Ovary (tissue), 3 donors: ENCODE measurements around the gene SH3PXD2B.

Experiments used
- POLR2A ChIP-seq: fragments of 450-650 bp; IDR thresholded peaks from one replicate; pipeline ENCODE4 v1.6.1; 2017; ENCODE audit warnings: antibody characterized with exemption, mild to moderate bottlenecking, moderate library complexity
- TF ChIP-seq, protein P1 (sequence below), 3 donors: fragments of 450-650 bp in 2 of 3; fragments of 200-600 bp in 1 of 3; IDR thresholded peaks; one replicate each; pipeline versions ENCODE4 v1.5.1 to v1.8.0; 2016 to 2022; ENCODE audit warnings: antibody characterized with exemption in 3 of 3, mild to moderate bottlenecking in 1 of 3
- donor health status: DM: no; HTN: no; CAD: no.

DNA sequence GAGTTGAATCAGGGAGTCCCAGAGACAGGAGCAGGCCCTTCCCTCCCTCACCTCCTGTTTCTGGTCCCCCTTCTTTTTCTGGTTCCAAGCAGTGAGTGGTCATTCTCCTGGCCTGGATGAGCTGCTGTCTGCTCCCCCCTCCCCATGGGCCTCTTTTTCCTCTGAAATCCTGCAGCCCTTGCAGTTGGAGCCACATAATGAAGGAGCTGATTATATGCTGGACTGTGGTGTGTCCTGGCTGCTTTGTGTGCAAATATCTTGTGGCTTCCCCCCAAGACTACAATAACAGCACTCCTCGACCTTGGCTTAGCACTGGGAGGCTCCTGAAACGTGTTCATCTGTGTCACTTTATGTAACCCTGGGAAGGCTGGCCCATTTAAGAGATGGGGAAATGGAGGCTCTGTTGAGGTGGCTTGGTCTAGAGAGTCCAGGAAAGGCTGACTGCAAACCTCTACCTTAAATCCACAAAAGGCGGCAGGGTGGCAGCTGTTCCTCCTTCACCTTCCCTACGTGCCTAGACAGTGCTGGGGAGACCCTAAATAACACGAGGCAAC is 69.2 kb downstream of the SH3PXD2B start:
- TF ChIP-seq, protein P1, sequence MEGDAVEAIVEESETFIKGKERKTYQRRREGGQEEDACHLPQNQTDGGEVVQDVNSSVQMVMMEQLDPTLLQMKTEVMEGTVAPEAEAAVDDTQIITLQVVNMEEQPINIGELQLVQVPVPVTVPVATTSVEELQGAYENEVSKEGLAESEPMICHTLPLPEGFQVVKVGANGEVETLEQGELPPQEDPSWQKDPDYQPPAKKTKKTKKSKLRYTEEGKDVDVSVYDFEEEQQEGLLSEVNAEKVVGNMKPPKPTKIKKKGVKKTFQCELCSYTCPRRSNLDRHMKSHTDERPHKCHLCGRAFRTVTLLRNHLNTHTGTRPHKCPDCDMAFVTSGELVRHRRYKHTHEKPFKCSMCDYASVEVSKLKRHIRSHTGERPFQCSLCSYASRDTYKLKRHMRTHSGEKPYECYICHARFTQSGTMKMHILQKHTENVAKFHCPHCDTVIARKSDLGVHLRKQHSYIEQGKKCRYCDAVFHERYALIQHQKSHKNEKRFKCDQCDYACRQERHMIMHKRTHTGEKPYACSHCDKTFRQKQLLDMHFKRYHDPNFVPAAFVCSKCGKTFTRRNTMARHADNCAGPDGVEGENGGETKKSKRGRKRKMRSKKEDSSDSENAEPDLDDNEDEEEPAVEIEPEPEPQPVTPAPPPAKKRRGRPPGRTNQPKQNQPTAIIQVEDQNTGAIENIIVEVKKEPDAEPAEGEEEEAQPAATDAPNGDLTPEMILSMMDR (IDR thresholded peaks at IDR 0.05): no peak
- no peak for TF ChIP-seq POLR2A
